ENCODE measurements around the gene AQP6.
A peak's percentile ranks its signal among the peaks of the same experiment; 100 is the strongest.

Gene AQP6

GRCh38 chr12:49955899-49956662 is 16.7 kb upstream of the AQP6 start:
- DNase-seq (ENCODE audit: low read depth): no peak

- DNase-seq (ENCODE audit: low read depth): no peak
Observed at GRCh38 chr12:49956663-49957569, 15.8 kb upstream of the AQP6 start.

GRCh38 chr12:49957570-49957967 is 15.2 kb upstream of the AQP6 start:
- DNase-seq (ENCODE audit: low read depth): no peak

GRCh38 chr12:49959685-49960473 is 12.9 kb upstream of the AQP6 start:
- DNase-seq (ENCODE audit: low read depth): no peak

- no peak for DNase-seq (ENCODE audit: low read depth)
Observed at GRCh38 chr12:49960474-49961110, 12.2 kb upstream of the AQP6 start.

GRCh38 chr12:49961111-49961922 is 11.4 kb upstream of the AQP6 start, which contains the start of gene AQP5:
TSS of gene AQP5 (plus strand) at chr12:49961872. CDS start at chr12:49962018, 146 bp downstream.
- no peak for DNase-seq (ENCODE audit: low read depth)

- DNase-seq (ENCODE audit: low read depth): no peak
Observed at GRCh38 chr12:49961993-49962764, 10.6 kb upstream of the AQP6 start.

GRCh38 chr12:49962861-49963765 is 9.6 kb upstream of the AQP6 start:
- DNase-seq (ENCODE audit: low read depth): no peak

GRCh38 chr12:49963976-49964815 is 8.6 kb upstream of the AQP6 start:
- DNase-seq (ENCODE audit: low read depth): no peak

- DNase-seq (ENCODE audit: low read depth): no peak
Observed at GRCh38 chr12:49964849-49965624, 7.7 kb upstream of the AQP6 start.

- no peak for DNase-seq (ENCODE audit: low read depth)
Observed at GRCh38 chr12:49965836-49966235, 6.9 kb upstream of the AQP6 start.

- no peak for DNase-seq (ENCODE audit: low read depth)
Observed at GRCh38 chr12:49966511-49967041, 6.2 kb upstream of the AQP6 start.

GRCh38 chr12:49967042-49967776 is 5.5 kb upstream of the AQP6 start:
- DNase-seq (ENCODE audit: low read depth): peak; percentile 70

GRCh38 chr12:49967777-49968250 is 4.9 kb upstream of the AQP6 start:
- no peak for DNase-seq (ENCODE audit: low read depth)

- DNase-seq (ENCODE audit: low read depth): no peak
Observed at GRCh38 chr12:49968471-49968870, 4.3 kb upstream of the AQP6 start.

GRCh38 chr12:49969027-49969426 is 3.7 kb upstream of the AQP6 start:
- DNase-seq (ENCODE audit: low read depth): no peak
